ENCODE data around the gene OPN1LW.
"Not testable (repeated sequence)": the region's sequence is repeated elsewhere in the genome, so short reads cannot be mapped to it uniquely, and the experiment has no call there.

The OPN1LW gene

GRCh38 chrX:154135458-154136229 lies 8.4 kb upstream of the OPN1LW start:
- DNase-seq: no peak

GRCh38 chrX:154136627-154137161 lies 7.3 kb upstream of the OPN1LW start:
- DNase-seq: no peak

GRCh38 chrX:154138857-154139256 lies 5.2 kb upstream of the OPN1LW start:
- DNase-seq: no peak

- DNase-seq: no peak
These were observed 3.8 kb upstream of the OPN1LW start for GRCh38 chrX:154140206-154140605.

GRCh38 chrX:154140742-154141141 lies 3.3 kb upstream of the OPN1LW start:
- DNase-seq: no peak

GRCh38 chrX:154142386-154142785 lies 1.7 kb upstream of the OPN1LW start:
- no peak for DNase-seq

GRCh38 chrX:154142950-154143745 lies 895 bp upstream of the OPN1LW start:
- no peak for DNase-seq

- DNase-seq: not testable (repeated sequence)
These were observed 7.0 kb downstream of the OPN1LW start for GRCh38 chrX:154151030-154151429.

- not testable (repeated sequence) for DNase-seq
These were observed 12.2 kb downstream of the OPN1LW start for GRCh38 chrX:154156221-154156620.

- not testable (repeated sequence) for DNase-seq
These were observed 13.2 kb downstream of the OPN1LW start for GRCh38 chrX:154157207-154157606.

- DNase-seq: not testable (repeated sequence)
These were observed 15.3 kb downstream of the OPN1LW start for GRCh38 chrX:154159345-154159744.

GRCh38 chrX:154164902-154165301 lies 20.9 kb downstream of the OPN1LW start:
- not testable (repeated sequence) for DNase-seq

GRCh38 chrX:154168384-154168783 lies 24.3 kb downstream of the OPN1LW start:
- DNase-seq: not testable (repeated sequence)

GRCh38 chrX:154172535-154172943 lies 28.5 kb downstream of the OPN1LW start:
- not testable (repeated sequence) for DNase-seq

- DNase-seq: not testable (repeated sequence)
These were observed 30.3 kb downstream of the OPN1LW start for GRCh38 chrX:154174356-154174755.

- DNase-seq: not testable (repeated sequence)
These were observed 38.3 kb downstream of the OPN1LW start, which contains the start of gene OPN1MW for GRCh38 chrX:154182296-154182695. Gene OPN1MW, plus strand, starts transcription at chrX:154182596. Its CDS starts 82 bp downstream, at chrX:154182678.

GRCh38 chrX:154183794-154184193 lies 39.8 kb downstream of the OPN1LW start:
- not testable (repeated sequence) for DNase-seq

- not testable (repeated sequence) for DNase-seq
These were observed 48.8 kb downstream of the OPN1LW start for GRCh38 chrX:154192846-154193245.

- DNase-seq: not testable (repeated sequence)
These were observed 50.3 kb downstream of the OPN1LW start for GRCh38 chrX:154194316-154194715.

- not testable (repeated sequence) for DNase-seq
These were observed 52.4 kb downstream of the OPN1LW start for GRCh38 chrX:154196466-154196865.

All from NCI-H1436 treated with DMSO at 0.1 percent for 48 hours (cell line).